ENCODE measurements around the gene PEX26.
"Not testable (repeated sequence)": the region's sequence is repeated elsewhere in the genome, so short reads cannot be mapped to it uniquely, and the experiment has no call there.

The PEX26 gene

GRCh38 chr22:18077639-18078328, at the start of gene PEX26:
Gene PEX26, plus strand, starts transcription at chr22:18077990. Its CDS starts 387 bp downstream, at chr22:18078377.
- peak; percentile 90 for DNase-seq

DNA sequence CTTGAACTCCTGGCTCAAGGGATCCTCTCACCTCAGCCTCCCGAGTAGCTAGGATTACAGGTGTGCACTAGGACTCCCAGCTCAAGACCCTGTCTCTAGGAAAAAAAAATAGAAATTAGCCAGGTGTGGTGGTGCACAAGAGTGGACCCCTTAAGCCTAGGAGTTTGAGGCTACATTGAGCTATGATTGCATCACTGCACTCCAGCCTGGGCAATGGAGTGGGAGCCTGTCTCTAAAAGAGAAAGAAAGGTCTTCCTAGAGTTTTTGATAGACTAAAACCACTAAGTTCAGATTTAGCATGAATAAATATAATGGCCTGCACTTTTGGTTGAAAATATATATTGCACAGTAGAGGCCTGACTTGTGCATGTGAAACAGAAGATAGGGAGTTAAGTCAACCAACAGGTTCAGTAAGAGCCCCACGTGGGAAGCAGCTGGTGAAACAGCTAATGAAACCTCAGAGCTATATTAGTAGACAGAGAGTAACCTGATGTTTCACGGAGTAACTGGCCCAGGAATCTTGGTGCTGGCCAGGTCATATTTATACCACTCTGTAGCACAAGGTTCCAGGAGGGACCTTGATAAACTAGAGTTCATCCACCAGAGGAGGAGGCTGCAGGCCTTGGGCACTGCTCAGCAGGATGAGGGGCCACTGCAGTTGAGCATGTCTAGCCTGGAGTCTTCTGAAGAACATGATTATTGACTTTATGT, 48.8 kb upstream of the PEX26 start:
- no peak for DNase-seq

DNA sequence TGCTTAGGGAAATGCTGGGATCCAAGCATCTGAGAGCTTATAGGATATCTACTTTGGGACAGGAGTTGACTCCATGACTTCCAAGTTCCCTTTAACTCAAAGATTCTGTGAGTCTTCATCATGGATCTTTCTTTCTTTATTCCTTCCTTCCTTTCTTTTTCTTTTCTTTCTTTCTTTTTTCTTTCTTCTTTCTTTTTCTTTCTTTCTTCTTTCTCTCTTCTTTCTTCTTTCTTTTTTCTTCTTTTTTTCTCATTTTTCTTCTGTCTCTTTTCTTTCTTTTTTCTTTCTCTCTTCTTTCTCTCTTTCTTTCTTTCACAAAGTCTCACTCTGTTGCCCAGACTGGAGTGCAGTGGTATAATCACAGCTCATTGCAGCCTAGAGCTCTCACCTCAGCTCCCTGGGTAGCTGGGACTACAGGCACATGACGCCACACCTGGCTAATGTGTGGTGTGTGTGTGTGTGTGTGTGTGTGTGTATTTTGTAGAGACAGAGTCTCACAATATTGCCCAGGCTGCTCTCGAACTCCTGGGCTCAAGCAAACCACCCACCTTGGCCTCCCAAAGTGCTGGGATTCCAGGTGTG, 48.0 kb upstream of the PEX26 start:
- no peak for DNase-seq

- no peak for DNase-seq
These were observed 45.9 kb upstream of the PEX26 start for GRCh38 chr22:18031695-18032454.

DNA sequence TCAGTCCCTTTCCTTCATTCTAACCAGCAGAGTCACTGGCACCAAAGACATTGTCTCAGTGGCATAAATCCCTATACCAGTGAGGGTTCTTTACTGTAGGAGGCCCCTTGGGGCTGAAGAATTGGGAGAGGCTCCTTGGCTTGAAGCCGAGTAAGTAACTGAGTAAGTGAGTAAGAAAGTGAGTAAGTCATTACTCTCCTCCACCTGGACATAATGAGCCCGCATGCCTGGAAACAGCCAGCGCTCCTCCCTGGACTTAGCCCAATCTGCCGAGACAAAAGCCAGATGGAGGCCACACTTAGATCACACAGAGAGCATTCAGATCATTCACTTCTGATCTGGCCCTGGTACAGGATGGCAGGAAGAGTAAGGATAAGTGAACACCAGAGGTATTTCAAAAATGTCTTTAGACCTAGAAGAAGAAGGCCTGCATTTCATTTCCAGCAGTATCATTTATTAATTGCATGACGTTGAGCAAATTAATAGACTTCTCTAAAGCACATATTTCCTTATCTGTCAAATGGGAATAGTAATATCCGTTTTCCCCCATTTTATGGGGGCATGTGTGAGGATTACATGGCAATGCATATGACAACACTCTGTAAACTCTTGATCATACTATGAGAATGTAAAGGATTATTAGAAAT, 45.2 kb upstream of the PEX26 start:
- DNase-seq, result no peak

- no peak for DNase-seq
These were observed 44.4 kb upstream of the PEX26 start for GRCh38 chr22:18033204-18033998.

GRCh38 chr22:18034076-18034475, 43.7 kb upstream of the PEX26 start:
- no peak for DNase-seq

DNA sequence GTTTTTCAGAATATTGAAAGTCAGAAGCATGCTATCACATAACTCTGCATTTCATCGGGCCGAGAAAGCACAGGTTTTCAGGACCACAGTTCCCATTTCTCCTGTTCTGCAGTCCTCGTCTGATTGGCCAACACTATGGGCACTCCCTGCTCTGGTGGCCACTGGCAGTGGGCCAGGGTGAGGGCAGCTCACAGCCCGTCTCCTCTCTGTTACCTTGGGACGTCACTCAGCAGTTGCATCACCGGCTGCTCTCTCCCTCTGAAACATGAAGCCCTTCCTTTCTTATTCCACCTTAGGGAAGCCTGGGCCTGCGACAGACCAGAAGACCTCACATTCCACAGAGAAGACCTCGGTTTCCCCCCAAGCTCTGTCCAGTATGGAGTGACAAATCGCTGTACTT, 42.0 kb upstream of the PEX26 start:
- no peak for DNase-seq

DNA sequence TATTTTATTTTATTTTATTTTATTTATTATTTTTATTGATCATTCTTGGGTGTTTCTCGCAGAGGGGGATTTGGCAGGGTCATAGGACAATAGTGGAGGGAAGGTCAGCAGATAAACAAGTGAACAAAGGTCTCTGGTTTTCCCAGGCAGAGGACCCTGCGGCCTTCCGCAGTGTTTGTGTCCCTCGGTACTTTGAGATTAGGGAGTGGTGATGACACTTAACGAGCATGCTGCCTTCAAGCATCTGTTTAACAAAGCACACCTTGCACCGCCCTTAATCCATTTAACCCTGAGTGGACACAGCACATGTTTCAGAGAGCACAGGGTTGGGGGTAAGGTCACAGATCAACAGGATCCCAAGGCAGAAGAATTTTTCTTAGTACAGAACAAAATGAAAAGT, 36.9 kb upstream of the PEX26 start:
- not testable (repeated sequence) for DNase-seq

DNA sequence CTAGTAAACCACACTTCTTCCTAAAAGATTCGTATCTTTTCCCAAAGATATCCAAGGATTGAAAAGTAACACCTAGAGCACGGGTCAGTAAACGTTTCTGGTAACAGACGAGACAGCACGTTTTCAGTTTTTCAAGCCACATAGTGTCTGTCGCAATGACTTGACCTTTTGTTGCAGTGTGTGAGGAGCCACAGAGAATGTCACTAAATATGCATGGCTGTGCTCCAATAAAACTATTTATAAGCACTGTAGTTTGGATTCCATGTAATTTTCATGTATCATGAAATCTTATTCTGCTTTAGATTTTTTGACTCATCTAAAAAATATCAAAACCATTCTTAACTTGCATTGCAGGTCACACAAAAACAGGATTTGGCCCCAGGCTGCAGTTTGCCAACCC, 35.1 kb upstream of the PEX26 start:
- DNase-seq, result no peak

GRCh38 chr22:18044548-18045271, 33.1 kb upstream of the PEX26 start:
- peak; percentile 79 for DNase-seq

DNA sequence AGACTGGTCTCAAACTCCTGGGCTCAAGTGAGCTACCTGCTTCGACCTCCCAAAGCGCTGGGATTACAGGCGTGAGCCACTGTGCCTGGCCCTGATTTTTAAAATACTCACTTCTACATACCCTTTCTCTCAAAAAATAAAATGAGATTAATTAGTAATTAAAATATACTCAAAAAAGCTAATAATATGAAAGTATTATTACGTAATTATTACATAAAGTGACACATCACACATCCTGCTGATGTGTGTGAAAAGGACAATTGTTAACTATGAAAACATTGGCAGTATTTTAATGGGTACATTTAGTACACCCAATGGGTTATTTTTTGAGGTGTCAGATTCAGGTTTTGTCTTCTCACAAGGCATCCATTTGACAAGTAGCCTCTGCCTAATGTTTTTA, 32.0 kb upstream of the PEX26 start:
- no peak for DNase-seq

DNA sequence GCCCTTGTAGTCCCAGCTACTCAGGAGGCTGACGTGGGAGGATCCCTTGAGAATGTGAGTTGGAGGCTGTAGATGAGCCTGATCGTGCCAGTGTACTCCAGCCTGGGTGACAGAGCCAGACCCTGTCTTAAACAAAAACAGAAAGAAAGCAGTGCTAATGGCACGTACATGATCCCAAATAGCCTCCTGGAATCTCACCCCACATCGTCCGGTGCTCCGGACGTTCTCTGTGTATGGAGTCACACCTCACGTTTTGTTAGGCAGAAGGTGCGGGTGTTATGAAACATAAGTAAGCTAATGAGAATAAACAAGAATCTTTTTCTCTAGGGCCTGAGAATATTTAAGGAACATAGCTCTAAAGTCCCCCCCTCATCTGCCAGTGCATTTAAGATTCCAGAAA, 29.7 kb upstream of the PEX26 start:
- no peak for DNase-seq

- DNase-seq, result no peak
These were observed 29.3 kb upstream of the PEX26 start for GRCh38 chr22:18048441-18048898.

- no peak for DNase-seq
These were observed 27.7 kb upstream of the PEX26 start for GRCh38 chr22:18050065-18050464.

DNA sequence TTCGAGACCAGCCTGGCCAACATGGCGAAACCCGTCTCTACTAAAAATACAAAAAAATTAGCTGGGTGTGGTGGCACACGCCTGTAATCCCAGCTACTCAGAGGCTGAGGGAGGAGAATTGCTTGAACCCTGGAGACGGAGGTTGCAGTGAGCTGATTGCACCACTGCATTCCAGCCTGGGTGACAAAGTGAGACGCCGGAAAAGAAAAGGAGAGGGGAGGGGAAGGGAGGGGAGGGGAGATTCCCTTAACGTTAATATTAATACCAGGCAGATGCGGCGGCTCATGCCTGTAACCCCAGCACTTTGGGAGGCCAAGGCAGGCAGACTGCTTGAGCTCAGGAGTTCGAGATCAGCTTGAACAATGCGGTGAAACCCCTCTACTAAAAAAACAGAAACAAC, 26.7 kb upstream of the PEX26 start:
- DNase-seq, result not testable (repeated sequence)

DNA sequence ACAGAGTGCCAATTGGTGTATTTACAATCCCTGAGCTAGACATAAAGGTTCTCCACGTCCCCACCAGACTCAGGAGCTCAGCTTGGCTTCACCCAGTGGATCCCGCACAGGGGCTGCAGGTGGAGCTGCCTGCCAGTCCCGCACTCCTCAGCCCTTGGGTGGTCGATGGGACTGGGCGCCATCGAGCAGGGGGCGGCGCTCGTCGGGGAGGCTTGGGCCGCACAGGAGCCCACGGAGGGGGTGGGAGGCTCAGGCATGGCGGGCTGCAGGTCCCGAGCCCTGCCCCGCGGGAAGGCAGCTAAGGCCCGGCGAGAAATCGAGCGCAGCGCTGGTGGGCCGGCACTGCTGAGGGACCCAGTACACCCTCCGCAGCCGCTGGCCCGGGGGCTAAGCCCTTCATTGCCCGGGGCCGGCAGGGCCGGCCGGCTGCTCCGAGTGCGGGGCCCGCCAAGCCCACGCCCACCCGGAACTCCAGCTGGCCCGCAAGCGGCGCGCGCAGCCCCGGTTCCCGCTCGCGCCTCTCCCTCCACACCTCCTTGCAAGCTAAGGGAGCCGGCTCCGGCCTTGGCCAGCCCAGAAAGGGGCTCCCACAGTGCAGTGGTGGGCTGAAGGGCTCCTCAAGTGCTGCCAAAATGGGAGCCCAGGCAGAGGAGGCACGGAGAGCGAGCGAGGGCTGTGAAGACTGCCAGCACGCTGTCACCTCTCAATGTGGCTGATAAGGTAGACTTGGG, 24.4 kb upstream of the PEX26 start:
- DNase-seq, result not testable (repeated sequence)

DNA sequence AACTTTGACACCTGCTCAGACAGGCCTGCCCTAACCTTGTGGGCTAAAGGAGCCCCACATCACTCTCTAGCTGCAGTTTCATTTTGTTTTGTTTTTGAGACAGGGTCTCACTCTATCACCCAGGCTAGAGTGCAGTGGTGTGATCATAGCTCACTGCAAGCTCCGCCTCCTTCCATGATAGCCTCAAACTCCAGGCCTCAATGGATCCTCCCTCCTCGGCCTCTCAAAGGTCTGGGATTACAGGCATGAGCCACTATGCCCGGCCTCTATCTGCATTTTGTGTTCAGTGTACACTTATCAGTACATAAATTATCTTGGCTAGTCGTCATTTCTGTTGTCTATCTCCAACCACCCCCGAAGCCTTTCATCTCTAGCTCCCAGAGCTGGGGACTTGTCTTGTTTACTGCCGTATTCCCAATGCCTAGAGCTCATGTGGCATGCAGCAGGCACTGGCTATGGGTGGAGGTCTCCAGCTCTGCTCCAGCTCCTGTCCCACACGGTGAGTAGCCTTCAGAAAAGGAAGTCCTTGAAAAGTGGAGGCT, 22.1 kb upstream of the PEX26 start:
- DNase-seq, result no peak

DNA sequence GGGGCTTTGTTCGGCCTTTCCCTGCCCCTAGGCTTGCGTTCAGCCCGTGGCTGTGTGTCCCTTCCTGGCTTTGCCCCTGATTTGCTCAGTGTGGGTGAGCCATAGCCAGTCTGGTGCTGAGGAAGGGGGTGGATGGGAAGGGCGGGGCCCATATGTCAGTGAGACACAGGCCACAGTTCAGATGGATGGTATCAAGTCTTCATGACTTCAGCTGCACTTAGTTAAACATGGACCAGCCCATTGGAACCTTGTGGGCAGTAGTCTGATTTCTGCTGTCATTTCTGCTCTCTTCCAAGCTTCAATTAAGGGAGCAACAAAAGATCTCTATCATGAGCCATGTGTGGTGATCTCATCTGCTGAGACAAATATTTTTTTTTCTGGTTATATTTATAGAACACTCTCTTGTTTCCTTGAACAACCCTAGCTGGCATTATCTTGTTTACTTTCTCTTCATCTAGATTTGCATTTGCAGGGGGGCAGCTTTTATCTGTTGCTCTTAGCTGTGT, 21.6 kb upstream of the PEX26 start:
- peak; percentile 24 for DNase-seq

All from NCI-H146 (cell line).